CD14-positive monocyte (primary cell): ENCODE results near the gene CD34. TPM values are rescaled to one million over a fixed set of nuclear protein-coding genes. Genes with fewer than 3 reads are reported as not detected.
A peak's percentile ranks its signal among the peaks of the same experiment; 100 is the strongest.

ENCODE experiments used
- DNase-seq, 3 donors: peaks; one replicate each; pipeline ENCODE4 v3.0.0-alpha.2; 2011 to 2022
- H2AFZ ChIP-seq: 2 replicates; pipeline ENCODE4 v1.6.0; 2012; ENCODE audit warnings: mild to moderate bottlenecking, low read depth, low read length, inconsistent platforms; ENCODE audit not compliant: insufficient read depth, poor library complexity, severe bottlenecking
- H3K27ac ChIP-seq, 2 donors: 1 replicate in 1 of 2; 2 replicates in 1 of 2; pipeline ENCODE4 v1.5.1; 2012 to 2013; ENCODE audit warnings: low read length in 2 of 2, control low read depth in 1 of 2, inconsistent platforms in 1 of 2, low read depth in 1 of 2, mild to moderate bottlenecking in 1 of 2
- H3K27me3 ChIP-seq, 2 donors: one replicate each; pipeline versions ENCODE4 v1.6.0 to v1.6.1; 2011 to 2013; ENCODE audit warnings: low read length in 2 of 2; ENCODE audit not compliant: control insufficient read depth in 2 of 2, insufficient read depth in 2 of 2
- H3K36me3 ChIP-seq, 2 donors: replicated peaks in 1 of 2; 1 replicate in 1 of 2; 2 replicates in 1 of 2; pipeline versions ENCODE4 v1.5.1 to v1.6.1; 2012 to 2013; ENCODE audit warnings: low read length in 2 of 2, control low read depth in 1 of 2, inconsistent platforms in 1 of 2, mild to moderate bottlenecking in 1 of 2; ENCODE audit not compliant: insufficient read depth in 2 of 2, control insufficient read depth in 1 of 2
- H3K4me1 ChIP-seq, 2 donors: 1 replicate in 1 of 2; 2 replicates in 1 of 2; pipeline versions ENCODE4 v1.5.1 to v1.6.1; 2012 to 2013; ENCODE audit warnings: low read length in 2 of 2, control low read depth in 1 of 2, inconsistent platforms in 1 of 2, mild to moderate bottlenecking in 1 of 2, moderate library complexity in 1 of 2; ENCODE audit not compliant: insufficient read depth in 2 of 2, control insufficient read depth in 1 of 2
- H3K4me2 ChIP-seq: replicated peaks from 2 replicates; pipeline ENCODE3; 2012; ENCODE audit warnings: low read length, moderate library complexity, mild to moderate bottlenecking; ENCODE audit not compliant: poor library complexity, severe bottlenecking; ENCODE audit errors: extremely low read depth
- H3K4me3 ChIP-seq, 3 experiments: fragments of 200-600 bp in 1 of 3; sonication (generic) in 1 of 3; replicated peaks in 1 of 3; 1 replicate in 2 of 3; 2 replicates in 1 of 3; pipeline ENCODE4 v1.5.1; 2011 to 2013; ENCODE audit warnings: low read length in 3 of 3, mild to moderate bottlenecking in 3 of 3, control low read depth in 2 of 3, low read depth in 2 of 3, inconsistent platforms in 1 of 3, moderate library complexity in 1 of 3
- H3K79me2 ChIP-seq: 2 replicates; pipeline ENCODE4 v1.6.0; 2012; ENCODE audit warnings: mild to moderate bottlenecking, control low read depth, inconsistent platforms, low read length, moderate library complexity; ENCODE audit not compliant: insufficient read depth
- H3K9ac ChIP-seq: 2 replicates; pipeline ENCODE4 v1.6.0; 2017; ENCODE audit warnings: low read length, mild to moderate bottlenecking; ENCODE audit not compliant: insufficient read depth, poor library complexity, severe bottlenecking
- H3K9me3 ChIP-seq, 2 donors: replicated peaks in 1 of 2; 1 replicate in 1 of 2; 2 replicates in 1 of 2; pipeline versions ENCODE4 v1.5.1 to v1.6.1; 2012 to 2013; ENCODE audit warnings: low read length in 2 of 2, control low read depth in 1 of 2; ENCODE audit not compliant: control insufficient read depth in 1 of 2, insufficient read depth in 1 of 2
- H4K20me1 ChIP-seq: 2 replicates; pipeline ENCODE4 v1.6.0; 2012; ENCODE audit warnings: mild to moderate bottlenecking, low read length, control low read depth, moderate library complexity; ENCODE audit not compliant: insufficient read depth
- H3K27ac Mint-ChIP-seq, 7 donors: one replicate each; pipeline ENCODE4 v1.8.0; 2020; ENCODE audit warnings: mild to moderate bottlenecking in 7 of 7, mixed read lengths in 7 of 7, moderate library complexity in 6 of 7, inconsistent platforms in 2 of 7
- H3K27me3 Mint-ChIP-seq, 3 donors: one replicate each; pipeline ENCODE4 v1.8.0; 2021 to 2022; ENCODE audit warnings: low read depth in 3 of 3, mild to moderate bottlenecking in 3 of 3, mixed read lengths in 3 of 3, moderate library complexity in 3 of 3, inconsistent platforms in 1 of 3
- H3K36me3 Mint-ChIP-seq, 2 donors: one replicate each; pipeline ENCODE4 v1.8.0; 2020; ENCODE audit warnings: mixed read lengths in 2 of 2, inconsistent platforms in 1 of 2, mild to moderate bottlenecking in 1 of 2
- H3K4me1 Mint-ChIP-seq: one replicate; pipeline ENCODE4 v1.8.0; 2020; ENCODE audit warnings: mild to moderate bottlenecking, mixed read lengths
- H3K4me3 Mint-ChIP-seq, 2 donors: one replicate each; pipeline ENCODE4 v1.8.0; 2020; ENCODE audit warnings: mild to moderate bottlenecking in 2 of 2, mixed read lengths in 2 of 2, moderate library complexity in 1 of 2
- H3K9me3 Mint-ChIP-seq, 7 donors: one replicate each; pipeline ENCODE4 v1.8.0; 2020 to 2022; ENCODE audit warnings: mixed read lengths in 7 of 7, mild to moderate bottlenecking in 6 of 7, moderate library complexity in 6 of 7, inconsistent platforms in 2 of 7
- WGBS: methylation state at CpG from one replicate; pipeline ENCODE4 v1.1.5; 2013; ENCODE audit warnings: missing lambda C conversion rate; ENCODE audit not compliant: insufficient coverage; 5-methylcytosine and 5-hydroxymethylcytosine counted together
- intact Hi-C, 2 donors: fragments of 100-400 bp; cut with micrococcal nuclease; formaldehyde crosslinking; loops; one replicate each; pipeline versions ENCODE4 v1.15.0 to v1.15.1; 2023
- polyA plus RNA-seq, 3 donors: library from polyadenylated mRNA; depleted of rRNA in 1 of 3; unstranded in 2 of 3; stranded (reverse) in 1 of 3; fragments of 300-500 nt in 2 of 3; fragments of >200 nt in 1 of 3; fragmentation: Illumina TruSeq in 2 of 3; gene quantifications; 1 replicate in 2 of 3; 2 replicates in 1 of 3; pipeline ENCODE4 v1.2.3, GENCODE V29; 2012 to 2021
- TF ChIP-seq, protein P1 (sequence below): fragments of 200-600 bp; IDR thresholded peaks from one replicate; pipeline ENCODE4 v1.8.0; 2022; ENCODE audit warnings: antibody characterized with exemption, mild to moderate bottlenecking

The CD34 gene
- polyA plus RNA-seq, 3 donors: 0.03 TPM; not detected in 2

DNA sequence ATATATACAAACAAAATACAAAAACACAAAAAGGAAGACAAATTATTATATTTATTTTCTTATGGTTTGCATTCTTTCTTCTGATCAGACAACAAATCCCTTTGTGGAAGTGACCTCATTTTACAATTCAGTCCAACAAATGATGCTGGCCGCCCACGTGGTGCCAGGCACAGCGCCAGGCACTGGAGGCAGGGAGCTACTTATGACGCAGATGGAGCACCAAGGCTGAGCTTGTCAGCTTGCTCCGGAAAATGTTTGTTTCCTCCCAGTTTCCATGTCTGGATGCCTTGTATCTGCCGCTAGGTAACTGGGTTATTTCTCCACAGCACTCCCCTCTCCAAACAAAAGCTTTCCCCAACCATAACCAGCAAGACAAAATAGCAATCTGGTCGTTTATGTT lies 30.7 kb upstream of the CD34 start:
- no peaks in the 10 kb centered on the region for H3K27me3 ChIP-seq
- Mint-ChIP-seq H3K27me3 (peaks cover 0 to 6% (median 3%) of the 10 kb centered on the region in 3 donors), H3K36me3 (no peaks in the 10 kb centered on the region), H3K4me3 (peak overlapping the region; percentile 36 to 83), H3K9me3 (no peaks in the 10 kb centered on the region), H3K4me1 (peaks cover 11% of the 10 kb centered on the region), H3K27ac (peak overlapping the region in 3 of 7 donors; percentile 22 to 61 (median 31))
- peak overlapping the region; percentile 60 for H3K4me2 ChIP-seq
- peak; percentile 27 to 41 (median 39) for DNase-seq
- peaks cover 8 to 10% of the 10 kb centered on the region in 2 donors for H3K4me1 ChIP-seq
- peak overlapping the region; percentile 76 for H2AFZ ChIP-seq
- WGBS: 40% methylated on average over 6 of the region's 7 CpGs
- no peak overlapping the region for H3K9ac ChIP-seq
- no peaks in the 10 kb centered on the region for H4K20me1 ChIP-seq
- no peaks in the 10 kb centered on the region for H3K36me3 ChIP-seq
- TF ChIP-seq, protein P1, sequence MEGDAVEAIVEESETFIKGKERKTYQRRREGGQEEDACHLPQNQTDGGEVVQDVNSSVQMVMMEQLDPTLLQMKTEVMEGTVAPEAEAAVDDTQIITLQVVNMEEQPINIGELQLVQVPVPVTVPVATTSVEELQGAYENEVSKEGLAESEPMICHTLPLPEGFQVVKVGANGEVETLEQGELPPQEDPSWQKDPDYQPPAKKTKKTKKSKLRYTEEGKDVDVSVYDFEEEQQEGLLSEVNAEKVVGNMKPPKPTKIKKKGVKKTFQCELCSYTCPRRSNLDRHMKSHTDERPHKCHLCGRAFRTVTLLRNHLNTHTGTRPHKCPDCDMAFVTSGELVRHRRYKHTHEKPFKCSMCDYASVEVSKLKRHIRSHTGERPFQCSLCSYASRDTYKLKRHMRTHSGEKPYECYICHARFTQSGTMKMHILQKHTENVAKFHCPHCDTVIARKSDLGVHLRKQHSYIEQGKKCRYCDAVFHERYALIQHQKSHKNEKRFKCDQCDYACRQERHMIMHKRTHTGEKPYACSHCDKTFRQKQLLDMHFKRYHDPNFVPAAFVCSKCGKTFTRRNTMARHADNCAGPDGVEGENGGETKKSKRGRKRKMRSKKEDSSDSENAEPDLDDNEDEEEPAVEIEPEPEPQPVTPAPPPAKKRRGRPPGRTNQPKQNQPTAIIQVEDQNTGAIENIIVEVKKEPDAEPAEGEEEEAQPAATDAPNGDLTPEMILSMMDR: no peak
- peak overlapping the region in 2 of 3 experiments; percentile 12 to 55 for H3K4me3 ChIP-seq
- H3K27ac ChIP-seq: peak overlapping the region in 1 of 2 donors; percentile 55
- intact Hi-C loops: no loop called here
- H3K9me3 ChIP-seq: no peaks in the 10 kb centered on the region
- no peaks in the 10 kb centered on the region for H3K79me2 ChIP-seq

DNA sequence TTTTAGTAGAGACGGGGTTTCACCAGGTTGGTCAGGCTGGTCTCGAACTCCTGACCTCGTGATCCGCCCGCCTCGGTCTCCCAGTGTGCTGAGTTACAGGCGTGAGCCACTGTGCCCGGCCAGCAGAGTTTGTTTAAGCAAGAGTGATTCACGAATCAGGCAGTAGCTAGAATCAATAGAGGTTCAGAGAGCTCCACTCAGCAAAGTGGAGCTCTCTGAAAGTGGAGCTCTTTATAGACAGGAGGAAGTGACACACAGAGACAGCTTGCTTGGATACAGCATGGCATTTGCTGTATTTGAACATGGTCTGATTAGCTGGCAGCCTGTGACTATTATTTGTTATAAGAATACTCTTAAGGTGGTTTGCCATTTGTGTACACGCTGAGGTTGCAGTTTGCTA lies 27.1 kb upstream of the CD34 start:
- DNase-seq: no peak
- Mint-ChIP-seq H3K36me3 (no peaks in the 10 kb centered on the region), H3K27me3 (peaks cover 0 to 3% (median 3%) of the 10 kb centered on the region in 3 donors), H3K9me3 (peaks cover 5 to 12% (median 10%) of the 10 kb centered on the region in 7 donors), H3K4me3 (no peak overlapping the region), H3K4me1 (peaks cover 11% of the 10 kb centered on the region), H3K27ac (no peak overlapping the region)
- 94% methylated on average over 9 of the region's 10 CpGs for WGBS
- Histone ChIP-seq H2AFZ (no peak overlapping the region), H3K79me2 (no peaks in the 10 kb centered on the region), H3K27ac (no peak overlapping the region), H3K4me3 (no peak overlapping the region), H3K4me1 (peaks cover 8 to 9% of the 10 kb centered on the region in 2 donors), H3K27me3 (no peaks in the 10 kb centered on the region), H3K9me3 (peaks cover 5 to 8% of the 10 kb centered on the region in 2 donors), H4K20me1 (no peaks in the 10 kb centered on the region), H3K36me3 (no peaks in the 10 kb centered on the region), H3K9ac (no peak overlapping the region), H3K4me2 (no peak overlapping the region)
- intact Hi-C loops: no loop called here
- TF ChIP-seq, protein P1: no peak
